Motor neuron (in vitro differentiated cells): ENCODE results near the gene POMT2. TPM values are rescaled to one million over a fixed set of nuclear protein-coding genes. Genes with fewer than 3 reads are reported as not detected.
A peak's percentile ranks its signal among the peaks of the same experiment; 100 is the strongest.

Source experiments
- ATAC-seq, 8 experiments: fragments of 200-7000 bp; cut with Tn5 transposase; replicated peaks in 6 of 8; 2 replicates each; pipeline ENCODE4 v1.8.0; 2021; ENCODE audit warnings: mild to moderate bottlenecking in 8 of 8, moderate library complexity in 8 of 8
- H3K27ac ChIP-seq, 2 donors: fragments of 250-450 bp; sonication (Bioruptor Pico); 2 replicates each; pipeline ENCODE4 v1.9.0; 2021; ENCODE audit warnings: antibody characterized with exemption in 2 of 2, mild to moderate bottlenecking in 2 of 2, moderate library complexity in 1 of 2
- H3K4me1 ChIP-seq, 2 donors: fragments of 250-450 bp; sonication (Bioruptor Pico); replicated peaks in 1 of 2; 2 replicates each; pipeline ENCODE4 v1.6.1; 2021; ENCODE audit warnings: antibody characterized with exemption in 2 of 2, mild to moderate bottlenecking in 2 of 2, moderate library complexity in 1 of 2
- H3K4me3 ChIP-seq, 5 donors: fragments of 250-450 bp; sonication (Bioruptor Pico); 2 replicates each; pipeline ENCODE4 v1.9.0; 2021; ENCODE audit warnings: antibody characterized with exemption in 5 of 5, mild to moderate bottlenecking in 5 of 5, moderate library complexity in 4 of 5
- WGBS, 10 experiments: fragments of 450-650 bp; shearing (Covaris generic); methylation state at CpG; one replicate each; pipeline ENCODE4 v1.0.0; 2022; 5-methylcytosine and 5-hydroxymethylcytosine counted together
- in situ Hi-C, 9 experiments: fragments of 400-800 bp; cut with MboI; loops; one replicate each; pipeline ENCODE4 v1.15.0; 2021; ENCODE audit warnings: low sequenced_read_pairs in 9 of 9, low pct_unique_long_range_greater_than_20kb in 2 of 9; ENCODE audit not compliant: unreplicated experiment in 9 of 9
- total RNA-seq, 8 experiments: library from RNA; unstranded; fragments of 300-600 nt; gene quantifications; 2 replicates each; pipeline versions ENCODE4 v1.2.3 to v1.2.4, GENCODE V29; 2022

POMT2 gene
- total RNA-seq, 8 experiments from 2014 or later, result 11.6 to 44.1 (median 19.6) TPM

DNA sequence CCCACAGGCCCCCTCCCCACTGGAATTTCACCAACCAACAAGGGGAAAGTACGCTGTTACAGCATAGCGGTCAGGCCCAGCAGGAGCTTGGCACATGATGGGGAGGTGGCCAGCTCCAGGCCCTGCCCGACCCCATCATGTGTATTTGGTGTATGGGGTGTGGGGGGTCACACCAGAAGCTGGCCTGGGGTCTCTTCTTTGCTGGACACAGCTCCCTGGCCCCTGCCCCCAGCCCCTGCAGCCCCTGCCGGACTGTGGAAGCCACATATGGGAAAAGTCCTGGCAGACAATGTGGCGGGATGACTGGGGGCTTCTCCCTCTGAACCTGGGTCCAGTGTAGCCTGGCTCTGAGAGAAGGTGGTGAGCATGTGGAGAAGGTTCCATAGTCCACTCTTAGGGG, 62.1 kb downstream of the POMT2 start:
- no peak overlapping the region for H3K27ac ChIP-seq
- ATAC-seq, result no peak
- no peak overlapping the region for H3K4me3 ChIP-seq
- in situ Hi-C loops, result no loop called here
- no peaks in the 10 kb centered on the region for H3K4me1 ChIP-seq
- 77 to 90% methylated on average over 2 to 3 of the region's 5 CpGs; no CpG with 5 or more reads in 8 of the 10 experiments for WGBS, 10 experiments

DNA sequence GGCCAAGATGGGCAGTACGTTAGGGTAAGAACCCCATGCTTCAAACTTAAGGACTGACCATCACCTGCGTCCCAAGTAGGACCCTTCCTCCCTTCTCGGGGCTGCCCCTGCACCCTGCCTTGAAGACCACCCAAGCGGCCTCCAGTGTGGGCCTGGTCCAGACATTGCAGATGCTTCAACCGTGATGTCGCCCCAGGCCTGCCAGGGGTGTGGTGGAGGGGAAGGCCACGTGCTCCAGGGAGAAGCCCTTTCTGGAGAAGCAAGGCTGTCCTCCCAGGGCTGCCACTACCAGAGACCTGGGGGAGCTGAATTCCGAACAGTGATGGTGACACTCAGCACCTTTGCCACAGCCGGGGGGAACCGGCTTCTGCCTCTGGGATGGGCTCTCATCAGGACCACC, 63.0 kb downstream of the POMT2 start:
- in situ Hi-C loops, result no loop called here
- H3K4me1 ChIP-seq, result no peaks in the 10 kb centered on the region
- no peak overlapping the region for H3K27ac ChIP-seq
- no peak for ATAC-seq
- no peak overlapping the region for H3K4me3 ChIP-seq
- WGBS, 10 experiments, result 4 to 100% (median 90%) methylated on average over 1 to 4 of the region's 10 CpGs; no CpG with 5 or more reads in 6 of the 10 experiments

DNA sequence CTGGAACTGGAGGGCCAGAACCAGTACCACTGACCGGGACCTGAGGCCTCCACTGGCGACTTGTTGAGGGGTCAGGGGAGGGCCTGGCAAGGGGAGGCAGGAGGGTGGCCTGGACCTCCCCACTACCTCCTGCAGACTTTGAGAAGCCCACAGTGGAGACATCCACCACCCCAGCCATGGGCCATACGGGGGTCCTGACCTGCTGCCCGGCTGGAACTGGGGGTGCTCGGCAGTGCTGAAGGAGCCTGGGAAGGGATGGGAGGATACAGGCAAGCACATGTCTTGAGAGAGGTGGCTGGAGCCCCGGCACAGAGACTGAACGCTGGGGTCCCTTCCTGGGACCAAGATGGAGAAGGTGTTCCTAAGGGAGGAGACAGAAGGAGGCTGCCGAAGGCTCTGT, 64.0 kb downstream of the POMT2 start:
- Histone ChIP-seq H3K4me3 (no peak overlapping the region), H3K4me1 (no peaks in the 10 kb centered on the region), H3K27ac (no peak overlapping the region)
- 7 to 100% (median 80%) methylated on average over 1 to 2 of the region's 8 CpGs; no CpG with 5 or more reads in 7 of the 10 experiments for WGBS, 10 experiments
- in situ Hi-C loops, result no loop called here
- peak in 2 of 8 experiments; percentile 6 to 10 for ATAC-seq

DNA sequence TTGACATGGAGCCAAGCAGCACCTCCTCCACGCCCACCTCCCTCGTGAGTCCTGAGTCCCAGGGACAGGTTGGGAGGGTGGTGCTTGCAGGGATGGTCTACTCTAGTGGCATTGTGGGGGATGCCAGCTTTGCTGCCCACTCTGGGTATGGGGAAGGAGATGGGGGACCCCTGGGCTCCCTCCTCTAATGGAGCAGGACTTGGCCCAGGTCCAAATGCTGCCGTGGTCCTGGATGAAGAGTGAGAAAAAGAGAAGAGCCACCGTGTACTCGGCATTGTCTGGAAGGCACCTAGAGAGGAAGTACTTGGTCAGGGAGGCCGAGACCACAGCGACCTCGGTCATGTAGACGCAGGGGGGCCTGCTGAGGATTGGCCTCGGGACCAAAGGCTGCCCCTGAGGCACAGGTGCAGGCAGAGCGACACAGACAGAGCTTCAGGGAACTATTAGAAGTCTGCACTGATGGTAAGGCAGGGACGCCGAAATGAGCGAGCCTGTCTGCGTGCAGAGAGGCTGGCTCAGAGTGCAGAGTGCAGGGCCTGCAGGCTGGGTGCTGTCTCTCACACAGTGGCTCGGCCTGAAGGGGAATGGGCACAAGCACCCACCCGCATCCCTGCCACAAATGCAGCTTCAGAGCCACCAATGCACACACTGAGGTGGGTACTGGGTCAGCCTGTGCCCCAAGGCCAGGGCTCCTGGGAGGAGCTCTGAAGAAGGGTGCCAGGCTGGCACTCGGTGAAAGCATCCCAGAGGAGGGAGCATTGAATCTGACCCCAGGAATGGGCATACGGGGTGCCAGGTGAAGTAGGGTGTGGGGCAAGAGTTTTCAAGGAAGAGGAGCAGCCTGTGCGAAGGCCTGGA, 67.1 kb downstream of the POMT2 start:
- Histone ChIP-seq H3K27ac (no peak overlapping the region), H3K4me3 (no peak overlapping the region), H3K4me1 (no peaks in the 10 kb centered on the region)
- in situ Hi-C loops, result no loop called here
- 0 to 100% (median 70%) methylated on average over 1 to 10 of the region's 20 CpGs; no CpG with 5 or more reads in 1 of the 10 experiments for WGBS, 10 experiments
- ATAC-seq, result no peak

DNA sequence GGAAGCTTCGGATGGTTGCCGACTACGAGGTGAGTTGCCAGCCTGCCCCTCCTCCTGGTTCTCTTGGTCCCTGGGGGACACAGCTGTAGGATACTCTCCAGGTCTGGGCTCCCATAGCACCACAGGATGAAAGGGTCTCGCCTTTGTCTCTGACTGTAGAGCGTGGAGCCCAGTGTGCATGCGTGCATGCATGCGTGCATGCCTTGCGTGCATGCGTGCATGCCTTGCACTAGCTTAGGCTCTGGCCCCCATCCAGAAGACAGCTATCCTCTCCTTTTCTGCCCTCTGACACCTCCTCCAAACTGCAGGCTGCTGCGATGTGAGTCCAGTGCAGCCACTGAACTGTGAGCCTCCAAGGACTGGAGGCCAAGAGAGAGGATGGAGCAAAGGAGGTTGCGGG, 68.8 kb downstream of the POMT2 start:
- H3K27ac ChIP-seq, result no peak overlapping the region
- no peak overlapping the region for H3K4me3 ChIP-seq
- 76 to 100% (median 83%) methylated on average over 1 to 10 of the region's 11 CpGs; no CpG with 5 or more reads in 6 of the 10 experiments for WGBS, 10 experiments
- H3K4me1 ChIP-seq, result no peaks in the 10 kb centered on the region
- ATAC-seq, result no peak
- in situ Hi-C loops, result no loop called here

DNA sequence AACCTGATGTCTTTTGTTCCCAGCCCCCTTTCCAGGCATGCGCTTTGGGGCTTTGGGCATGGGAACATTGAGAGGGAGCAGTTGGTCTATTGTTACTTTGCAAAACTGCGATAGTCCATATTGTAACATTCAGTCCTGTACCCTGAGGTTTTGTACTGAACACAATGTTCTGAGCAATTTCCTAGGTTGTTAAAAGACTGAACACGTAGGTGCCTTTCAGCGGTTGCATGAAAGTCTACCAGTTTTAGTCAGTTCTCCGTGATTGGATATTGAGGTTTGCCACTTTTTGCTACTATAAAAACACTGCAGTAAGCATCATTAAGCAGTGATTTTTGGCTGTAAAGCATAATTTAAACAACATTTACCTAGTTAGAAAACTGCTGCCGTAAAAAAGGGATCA, 69.8 kb downstream of the POMT2 start:
- in situ Hi-C loops, result no loop called here
- 26 to 97% (median 73%) methylated on average over 2 to 6 of the region's 6 CpGs for WGBS, 10 experiments
- Histone ChIP-seq H3K4me3 (no peak overlapping the region), H3K27ac (no peak overlapping the region), H3K4me1 (no peaks in the 10 kb centered on the region)
- ATAC-seq, result no peak

DNA sequence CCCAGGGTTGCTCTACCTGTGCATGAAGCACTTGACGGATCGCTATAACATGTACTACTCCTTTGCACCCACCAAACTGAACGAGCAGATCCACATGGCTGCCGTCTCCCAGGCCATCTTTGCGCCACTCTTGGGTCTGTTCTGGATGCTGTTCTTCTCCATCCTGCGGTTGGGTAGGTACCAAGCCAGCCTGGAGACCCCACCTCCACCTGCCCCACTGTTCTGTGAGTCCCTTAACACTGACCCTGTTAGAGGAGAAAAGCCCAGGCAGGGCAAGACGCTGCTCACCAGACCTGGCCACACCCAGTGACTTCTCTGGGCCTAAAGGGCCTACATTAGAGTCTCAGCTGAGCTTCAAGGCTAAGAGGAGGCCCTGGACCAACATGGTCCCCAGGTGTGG, 71.4 kb downstream of the POMT2 start:
- H3K4me3 ChIP-seq, result no peak overlapping the region
- H3K27ac ChIP-seq, result no peak overlapping the region
- WGBS, 10 experiments, result 43 to 100% (median 92%) methylated on average over 1 to 7 of the region's 7 CpGs; no CpG with 5 or more reads in 3 of the 10 experiments
- no peak for ATAC-seq
- no peaks in the 10 kb centered on the region for H3K4me1 ChIP-seq
- in situ Hi-C loops, result no loop called here

DNA sequence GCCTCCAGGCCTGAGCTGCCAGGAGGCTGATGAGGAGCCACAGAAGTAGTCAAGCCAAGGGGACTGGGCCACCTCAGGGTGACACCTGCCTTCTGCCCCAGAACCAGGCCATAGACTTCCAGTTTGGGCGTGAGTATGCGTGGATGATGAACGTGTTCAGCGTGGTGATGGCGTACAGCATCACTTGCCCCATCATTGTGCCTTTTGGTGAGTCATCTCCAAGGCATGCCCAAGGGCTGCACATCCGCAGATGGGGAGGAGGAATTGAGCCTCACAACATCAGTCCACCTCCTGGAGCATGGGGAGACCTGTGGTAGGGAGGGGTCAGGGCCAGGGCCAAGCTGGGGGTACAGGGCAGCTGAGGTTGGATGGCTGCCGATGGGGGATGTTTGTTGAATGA, 72.0 kb downstream of the POMT2 start:
- H3K4me3 ChIP-seq, result no peak overlapping the region
- in situ Hi-C loops, result no loop called here
- no peak overlapping the region for H3K27ac ChIP-seq
- ATAC-seq, result no peak
- WGBS, 10 experiments, result 80 to 100% (median 100%) methylated on average over 1 to 2 of the region's 7 CpGs; no CpG with 5 or more reads in 7 of the 10 experiments
- H3K4me1 ChIP-seq, result no peaks in the 10 kb centered on the region

DNA sequence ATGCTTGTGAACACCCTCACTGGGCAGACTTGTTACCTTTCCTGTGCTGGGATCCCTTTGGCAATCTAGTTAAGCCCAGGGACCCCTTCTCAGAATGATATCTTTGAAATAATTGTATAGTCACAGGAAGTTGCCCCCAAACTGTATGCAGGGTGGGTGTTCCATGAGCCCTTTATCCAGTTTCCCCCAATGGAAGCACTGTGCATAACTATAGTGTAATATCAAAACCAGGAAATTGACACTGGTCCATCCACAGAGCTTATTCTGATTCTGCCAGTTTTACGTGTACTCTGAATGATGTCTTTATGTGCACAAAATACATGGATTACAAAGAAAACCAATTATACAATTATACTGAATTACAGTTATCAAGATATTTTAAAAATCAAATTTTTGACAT, 73.9 kb downstream of the POMT2 start:
- WGBS, 10 experiments, result 60 to 100% (median 100%) methylated on average over 1 of the region's 1 CpG; no CpG with 5 or more reads in 3 of the 10 experiments

DNA sequence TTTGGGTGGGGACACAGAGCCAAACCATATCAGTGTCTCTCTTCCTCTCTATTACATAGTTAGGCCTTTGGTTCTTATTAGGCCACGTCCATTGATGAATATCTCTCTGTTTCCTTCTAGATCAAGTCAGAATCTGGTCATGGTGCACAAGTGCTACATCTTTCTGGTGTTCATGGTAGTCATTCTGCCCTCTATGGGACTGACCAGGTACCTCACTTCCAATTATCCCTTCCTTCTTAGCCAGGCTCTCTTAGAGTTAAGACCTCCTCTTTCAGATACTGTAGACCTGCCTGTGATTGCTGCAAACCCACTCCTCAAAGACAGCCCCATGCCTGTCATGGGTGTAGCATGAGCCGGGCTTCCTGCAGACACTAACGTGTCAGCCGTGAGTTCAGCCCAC, 74.9 kb downstream of the POMT2 start:
- H3K4me3 ChIP-seq, result no peak overlapping the region
- ATAC-seq, result no peak
- H3K27ac ChIP-seq, result no peak overlapping the region
- in situ Hi-C loops, result no loop called here
- 0 to 100% (median 80%) methylated on average over 1 to 4 of the region's 4 CpGs for WGBS, 10 experiments
- no peaks in the 10 kb centered on the region for H3K4me1 ChIP-seq

More for the DNA sequence above, 73.9 kb downstream of the POMT2 start:
- no peak overlapping the region for H3K27ac ChIP-seq
- in situ Hi-C loops, result no loop called here
- ATAC-seq, result no peak
- H3K4me1 ChIP-seq, result no peaks in the 10 kb centered on the region
- no peak overlapping the region for H3K4me3 ChIP-seq

DNA sequence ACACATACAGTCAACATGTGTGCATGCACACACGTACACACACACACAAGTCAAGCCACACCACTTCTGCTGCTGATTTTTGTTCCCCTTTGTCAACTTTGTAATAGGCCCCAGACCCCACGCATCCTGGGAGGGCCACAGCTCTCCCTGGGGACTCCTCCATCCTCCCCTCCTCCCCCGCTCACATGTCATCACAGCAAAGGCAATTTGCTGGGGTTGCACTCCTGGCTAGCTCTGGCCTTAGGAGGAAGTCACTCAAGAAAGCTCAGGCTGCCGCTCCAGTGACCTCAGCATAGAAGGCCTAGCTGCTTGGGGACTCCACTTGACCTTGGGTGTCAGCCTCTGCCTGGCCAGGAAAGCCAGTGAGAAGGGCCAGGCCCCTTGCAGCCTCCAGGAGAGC, 76.8 kb downstream of the POMT2 start:
- Histone ChIP-seq H3K4me1 (no peaks in the 10 kb centered on the region), H3K27ac (no peak overlapping the region), H3K4me3 (no peak overlapping the region)
- ATAC-seq, result no peak
- WGBS, 10 experiments, result 0 to 100% (median 35%) methylated on average over 1 to 2 of the region's 4 CpGs; no CpG with 5 or more reads in 6 of the 10 experiments
- in situ Hi-C loops, result no loop called here

DNA sequence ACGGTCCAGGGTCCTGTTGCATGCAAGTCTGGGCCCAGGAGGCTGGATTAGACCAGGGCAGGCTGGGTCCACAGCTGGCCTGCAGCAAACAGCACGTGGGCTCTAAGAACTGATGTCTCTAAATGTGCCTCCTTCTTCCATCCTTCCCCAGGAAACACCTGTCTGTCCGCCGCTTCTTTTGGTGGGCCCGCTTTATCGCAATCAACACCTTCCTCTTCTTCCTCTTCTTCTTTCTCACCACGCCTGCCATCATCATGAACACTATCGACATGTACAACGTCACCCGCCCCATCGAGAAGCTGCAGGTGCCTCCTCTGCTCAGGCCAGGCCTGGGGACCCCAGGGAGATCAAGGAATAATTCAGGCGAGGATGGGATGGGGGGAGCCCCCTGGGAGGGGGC, 77.9 kb downstream of the POMT2 start:
- H3K4me1 ChIP-seq, result no peaks in the 10 kb centered on the region
- in situ Hi-C loops, result no loop called here
- no peak for ATAC-seq
- WGBS, 10 experiments, result 0 to 87% (median 60%) methylated on average over 1 to 10 of the region's 12 CpGs; no CpG with 5 or more reads in 3 of the 10 experiments
- H3K4me3 ChIP-seq, result no peak overlapping the region
- no peak overlapping the region for H3K27ac ChIP-seq

DNA sequence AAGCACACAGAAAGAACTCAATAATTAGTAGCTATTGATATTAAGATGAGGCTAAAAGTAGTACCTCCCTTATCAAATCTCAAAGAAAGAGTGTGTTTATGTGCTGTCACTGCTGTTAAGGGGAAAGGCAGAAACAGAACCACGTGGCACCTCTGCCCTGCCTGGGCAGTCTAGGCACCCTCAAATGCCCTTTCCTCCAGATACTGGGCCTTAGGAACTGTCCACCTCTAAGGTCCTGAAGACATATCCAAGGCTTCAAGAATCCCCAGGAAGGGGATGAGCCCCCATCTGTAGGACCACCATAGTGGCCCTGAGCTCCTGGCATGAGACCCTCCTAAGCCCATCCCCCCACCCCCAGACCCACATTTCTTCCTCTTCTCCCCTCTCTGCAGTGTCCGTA, 78.7 kb downstream of the POMT2 start:
- no peaks in the 10 kb centered on the region for H3K4me1 ChIP-seq
- in situ Hi-C loops, result no loop called here
- H3K4me3 ChIP-seq, result no peak overlapping the region
- WGBS, 10 experiments, result 20 to 64% (median 57%) methylated on average over 1 to 2 of the region's 2 CpGs; no CpG with 5 or more reads in 7 of the 10 experiments
- no peak for ATAC-seq
- no peak overlapping the region for H3K27ac ChIP-seq
